ENCODE measurements around the gene POU2F3.

- TF ChIP-seq EZH2 (IDR thresholded peaks at IDR 0.05; ENCODE audit: insufficient read depth, poor library complexity, severe bottlenecking) (no peak), EZH2phosphoT487 (IDR thresholded peaks at IDR 0.05; ENCODE audit: insufficient read depth, low read depth) (no peak)
These were observed 32.4 kb downstream of the POU2F3 start for GRCh38 chr11:120272303-120272702.
